ENCODE measurements around the gene NELL1.

The NELL1 gene

GRCh38 chr11:21374376-21374775 lies 705.0 kb downstream of the NELL1 start:
- no peak for FAIRE-seq

DNA sequence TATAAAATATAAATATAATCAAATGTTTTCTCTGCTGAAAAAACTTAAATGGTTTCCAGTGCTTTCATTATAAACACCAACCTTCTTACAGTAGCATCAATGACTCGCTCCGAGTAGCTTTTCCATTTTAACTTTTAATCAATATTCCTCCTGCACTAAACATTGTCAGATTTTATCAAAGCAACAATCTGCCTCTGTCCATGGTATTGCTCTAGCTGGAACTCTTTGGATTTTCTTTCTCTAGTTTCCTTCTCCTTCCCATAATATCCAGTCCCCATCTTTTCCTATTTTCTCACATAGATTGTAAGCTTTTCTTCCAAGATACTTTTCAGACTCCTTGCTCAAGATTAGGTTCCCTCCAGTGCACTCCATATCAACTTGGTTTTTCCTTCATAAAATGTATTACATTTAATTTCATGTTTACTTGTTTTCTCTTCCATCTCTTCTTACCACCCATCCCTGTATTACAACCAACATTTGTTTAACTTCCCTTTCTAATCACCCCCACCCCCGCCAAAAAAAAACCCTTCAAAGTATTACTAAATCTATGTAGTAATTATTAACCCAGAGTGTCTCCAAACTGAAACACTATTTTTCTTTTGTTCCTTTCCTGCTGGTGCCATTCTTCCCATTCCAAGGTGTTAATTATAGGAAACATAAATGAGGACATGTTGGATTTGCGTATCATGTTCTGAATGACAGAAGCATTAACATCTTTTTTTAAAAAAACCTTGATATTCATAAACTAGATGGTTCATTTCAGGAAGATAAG lies 716.5 kb downstream of the NELL1 start:
- no peak for FAIRE-seq

DNA sequence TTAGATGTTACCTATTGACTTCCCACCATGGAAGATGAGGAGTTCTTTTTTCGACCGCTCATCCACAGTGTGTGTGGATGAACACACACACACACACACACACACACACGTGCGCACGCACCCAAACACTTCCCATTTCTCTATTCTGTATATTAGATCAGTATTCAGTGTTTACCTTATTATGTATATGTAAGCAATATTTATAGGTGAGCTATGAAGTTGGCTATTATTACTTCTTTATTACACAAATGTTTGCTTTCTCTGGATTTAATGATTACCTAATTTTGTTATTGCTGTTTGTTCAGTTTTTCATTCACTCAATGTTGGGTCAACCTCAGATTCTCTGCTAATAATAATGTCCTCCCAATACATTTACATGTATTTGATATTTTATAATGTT lies 721.0 kb downstream of the NELL1 start:
- FAIRE-seq = no peak

- FAIRE-seq = no peak
These were observed 727.1 kb downstream of the NELL1 start for GRCh38 chr11:21396342-21397008.

- no peak for FAIRE-seq
These were observed 728.8 kb downstream of the NELL1 start for GRCh38 chr11:21398195-21398594.

DNA sequence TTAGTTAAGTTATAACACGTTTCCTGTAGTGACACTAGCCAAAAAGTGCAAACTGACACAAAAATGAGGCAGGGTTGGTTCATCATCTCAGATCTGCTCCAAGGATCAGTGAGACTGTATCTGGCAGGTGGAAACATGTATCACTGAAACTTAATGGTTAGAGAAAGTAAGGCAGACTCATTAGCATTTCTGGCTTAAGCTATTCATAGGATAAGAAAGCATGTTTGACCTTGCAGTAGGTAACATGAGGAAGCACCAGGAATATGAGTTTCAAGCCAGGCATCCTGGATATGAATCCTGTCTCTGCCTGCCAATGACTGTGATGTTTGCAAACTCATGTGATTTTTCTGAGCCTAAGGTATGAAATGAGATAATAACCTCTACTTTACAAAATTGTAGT lies 732.1 kb downstream of the NELL1 start:
- no peak for FAIRE-seq

- FAIRE-seq = no peak
These were observed 732.9 kb downstream of the NELL1 start for GRCh38 chr11:21402274-21402673.

GRCh38 chr11:21403069-21403468 lies 733.7 kb downstream of the NELL1 start:
- no peak for FAIRE-seq

DNA sequence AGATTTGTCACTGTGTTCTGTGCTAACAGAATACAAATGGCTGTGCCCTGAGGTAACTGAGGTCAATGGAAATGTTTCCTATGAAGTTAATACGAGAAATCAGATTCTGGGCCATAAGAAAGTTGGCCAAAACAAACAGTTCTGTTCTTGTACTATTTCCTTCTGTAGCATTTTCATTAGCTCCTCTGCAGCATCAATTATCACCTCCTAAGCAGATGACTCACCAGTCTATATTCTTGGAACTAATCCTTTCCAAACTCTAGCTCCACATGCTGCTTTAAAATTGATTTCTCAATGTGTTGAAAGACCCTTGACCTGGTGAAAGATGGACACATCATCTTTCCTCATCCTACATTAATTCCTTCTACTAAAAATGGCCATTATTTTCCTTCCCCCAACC lies 736.0 kb downstream of the NELL1 start:
- no peak for FAIRE-seq

DNA sequence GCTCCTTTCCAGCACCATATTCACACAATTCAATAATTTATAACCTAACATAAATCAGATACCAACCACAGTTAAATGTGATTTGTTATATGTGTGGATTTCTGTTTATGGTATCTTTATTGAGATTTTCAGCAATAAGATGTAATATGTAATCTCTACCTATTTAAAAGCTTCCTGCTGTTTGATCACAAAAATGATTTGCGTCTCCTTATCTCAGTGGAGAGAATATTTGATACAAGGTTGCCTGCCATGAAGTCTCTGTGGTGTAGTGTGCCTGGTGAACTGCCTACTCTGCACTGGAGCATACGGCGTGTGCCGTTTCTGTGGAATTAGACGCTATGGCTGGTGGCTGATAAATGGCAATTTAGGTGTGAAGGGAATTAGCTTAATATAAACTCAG lies 741.1 kb downstream of the NELL1 start:
- no peak for FAIRE-seq

DNA sequence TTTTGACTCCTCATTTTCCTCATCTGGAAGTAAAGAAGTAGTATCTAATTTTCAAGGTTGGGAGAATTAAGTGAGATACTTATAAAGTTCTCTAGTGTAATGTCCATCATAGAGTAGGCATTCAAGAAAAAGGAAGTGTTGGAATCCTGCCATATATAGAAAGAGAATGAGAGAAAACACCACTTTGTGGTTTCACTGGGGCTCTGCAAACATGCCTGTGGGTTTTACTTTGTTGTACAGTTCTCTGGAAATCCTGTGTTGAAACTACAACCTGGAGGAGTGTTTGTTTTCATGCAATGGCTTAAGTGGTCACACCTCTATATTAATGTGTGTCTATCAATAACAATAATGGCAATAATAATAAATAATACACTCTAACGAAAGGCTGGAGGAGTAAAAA lies 741.7 kb downstream of the NELL1 start:
- no peak for FAIRE-seq

DNA sequence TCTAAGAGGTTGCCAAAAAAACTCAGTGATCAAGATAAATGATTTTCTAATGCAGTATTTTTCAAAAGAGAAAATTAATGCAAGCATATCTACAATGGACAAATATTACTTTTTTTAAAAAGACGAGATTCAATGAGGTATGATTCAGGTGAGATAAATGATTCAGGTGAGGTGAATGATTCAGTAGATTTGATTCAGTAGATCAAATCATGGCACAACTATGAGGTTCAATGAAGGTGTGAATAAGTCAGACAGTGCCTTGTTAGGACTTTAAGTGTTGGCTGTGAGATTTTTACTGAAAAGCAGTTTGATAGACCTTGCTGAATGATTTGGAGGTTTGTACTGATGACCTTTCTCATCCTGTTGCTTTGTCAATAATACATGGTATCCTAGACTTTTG lies 742.2 kb downstream of the NELL1 start:
- no peak for FAIRE-seq

DNA sequence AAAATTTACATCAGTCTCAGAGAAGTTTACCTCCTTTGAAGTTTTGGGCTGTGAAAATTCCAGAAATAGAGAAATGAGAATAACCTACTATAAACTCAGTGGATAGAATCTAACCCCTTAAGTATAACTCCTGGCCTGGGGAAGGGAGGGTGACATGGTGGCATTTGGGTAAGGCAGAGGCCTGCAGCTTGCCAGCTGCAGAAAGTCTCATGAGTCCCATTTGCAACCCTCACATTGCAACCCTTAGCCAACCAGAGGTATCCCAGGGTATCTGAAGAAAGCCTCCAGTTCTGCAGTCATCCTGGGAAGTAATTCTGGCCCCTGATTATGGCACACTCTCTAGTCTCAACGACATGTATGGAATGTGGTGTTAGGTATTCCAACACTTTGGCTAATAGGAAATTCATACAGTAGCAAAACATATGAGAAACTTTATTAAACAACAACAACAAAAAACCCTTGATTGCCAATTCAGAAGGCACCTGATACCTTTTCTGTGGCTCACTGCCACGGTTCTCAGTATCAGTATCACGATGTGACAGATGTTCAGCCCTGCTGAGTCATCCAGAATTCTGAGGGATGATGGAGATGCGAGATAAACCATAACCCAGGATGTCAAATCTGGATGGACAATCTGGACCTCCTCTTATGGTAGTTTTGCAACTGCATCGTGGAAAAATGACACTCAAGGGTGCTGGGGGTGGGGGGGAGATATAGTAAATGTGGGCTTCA lies 743.4 kb downstream of the NELL1 start:
- no peak for FAIRE-seq

- FAIRE-seq = no peak
These were observed 745.6 kb downstream of the NELL1 start for GRCh38 chr11:21414953-21415352.

GRCh38 chr11:21415606-21416005 lies 746.2 kb downstream of the NELL1 start:
- no peak for FAIRE-seq

- no peak for FAIRE-seq
These were observed 752.4 kb downstream of the NELL1 start for GRCh38 chr11:21421711-21422329.

GRCh38 chr11:21426931-21427330 lies 757.5 kb downstream of the NELL1 start:
- no peak for FAIRE-seq

GRCh38 chr11:21427726-21428125 lies 758.3 kb downstream of the NELL1 start:
- no peak for FAIRE-seq

GRCh38 chr11:21428796-21429195 lies 759.4 kb downstream of the NELL1 start:
- FAIRE-seq = no peak

GRCh38 chr11:21429401-21429800 lies 760.0 kb downstream of the NELL1 start:
- FAIRE-seq = no peak

DNA sequence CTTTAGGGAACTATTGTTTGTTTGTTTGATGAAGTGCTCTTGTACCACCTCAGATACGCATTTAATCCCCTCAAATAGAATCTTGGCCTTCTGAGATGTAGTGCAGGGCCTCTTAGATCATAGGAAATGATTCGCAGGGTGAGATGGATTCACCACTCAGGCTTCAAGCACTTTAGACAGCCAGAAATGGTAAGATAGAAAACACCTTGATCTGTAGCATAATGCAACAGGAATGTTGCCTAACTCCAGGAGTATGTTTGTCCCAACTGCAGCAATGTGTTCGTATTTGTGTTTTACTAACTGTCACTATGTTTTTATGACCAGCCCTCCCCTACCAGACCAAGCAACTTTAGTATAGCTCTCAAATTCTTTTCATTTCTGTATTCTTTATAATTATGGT lies 761.2 kb downstream of the NELL1 start:
- no peak for FAIRE-seq

DNA sequence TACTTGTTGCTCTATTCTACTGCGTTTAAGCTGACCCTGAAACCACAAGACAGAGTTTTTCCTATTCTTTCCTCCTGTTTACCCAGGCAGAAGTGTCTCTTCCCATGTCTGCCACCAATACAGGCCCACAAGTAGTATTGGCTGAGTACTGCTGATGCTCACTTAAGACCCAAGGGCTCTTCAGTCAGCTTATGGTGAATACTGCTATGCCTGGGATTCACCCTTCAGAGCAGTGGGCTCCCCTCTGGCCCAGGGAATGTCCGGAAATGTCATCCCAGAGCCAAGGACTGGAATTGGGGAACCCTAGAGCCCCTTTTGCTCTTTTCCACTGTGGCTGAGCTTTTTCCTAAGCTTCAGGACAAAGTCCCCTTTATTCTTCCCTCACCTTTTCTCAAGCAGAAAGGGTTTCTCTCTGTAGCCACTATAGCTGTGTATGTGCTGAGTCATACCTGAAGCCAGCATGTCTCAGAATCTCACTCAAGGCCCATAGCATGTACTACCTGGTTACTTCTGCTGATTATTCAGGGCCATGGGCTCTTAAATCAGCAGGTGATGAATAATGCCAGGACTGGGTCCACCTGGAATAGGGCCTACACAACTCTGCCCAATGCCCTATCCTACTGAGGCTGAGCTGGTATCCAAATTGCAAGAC lies 777.7 kb downstream of the NELL1 start:
- FAIRE-seq = no peak

DNA sequence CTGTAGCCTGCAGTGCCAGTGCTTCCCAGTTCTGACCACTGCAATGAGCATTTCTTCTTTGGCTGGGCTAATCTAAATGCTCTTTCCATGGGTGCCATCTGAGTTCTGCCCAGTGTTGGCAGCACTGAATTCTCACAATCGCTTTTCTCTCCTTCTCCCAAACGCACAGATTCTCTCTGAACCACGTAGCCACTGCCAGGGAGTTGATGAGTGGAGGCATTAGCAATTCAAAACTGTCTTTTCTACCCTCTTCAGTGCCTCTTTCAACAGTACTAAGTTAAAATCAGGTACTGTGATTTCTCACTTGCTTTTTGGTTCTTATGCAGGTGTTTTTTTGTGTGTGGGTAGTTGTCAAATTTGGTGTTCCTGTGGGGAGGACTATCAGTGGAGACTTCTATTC lies 778.5 kb downstream of the NELL1 start:
- no peak for FAIRE-seq
